GM19438 (cell line): Measurements from ENCODE around the gene SOWAHA.
A peak's percentile ranks its signal among the peaks of the same experiment; 100 is the strongest.

Experiments
- ATAC-seq: cut with Tn5 transposase; IDR thresholded peaks from one replicate; pipeline ENCODE4 v1.9.1; 2021; ENCODE audit warnings: low read depth; ENCODE audit not compliant: unreplicated experiment

SOWAHA gene

DNA sequence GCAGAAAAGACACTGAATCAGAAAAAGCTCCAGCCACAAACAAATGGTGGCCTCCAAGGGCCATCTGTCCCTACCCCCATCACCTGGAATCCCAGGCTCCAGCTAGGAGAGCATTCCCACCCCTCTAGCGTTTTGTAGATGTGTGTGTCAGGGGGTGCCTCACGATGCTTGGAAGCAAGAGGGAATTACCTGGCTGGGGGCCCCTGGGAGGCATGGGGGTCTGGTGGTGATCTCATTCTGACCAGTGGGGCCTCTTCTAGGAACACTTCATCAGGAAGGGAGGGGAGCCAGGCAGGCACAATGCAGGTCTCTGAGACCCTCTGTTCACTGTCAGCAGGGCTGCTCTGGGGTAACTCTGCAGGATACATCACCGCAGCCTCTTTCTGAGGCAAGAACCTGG, 11.3 kb downstream of the SOWAHA start:
- no peak for ATAC-seq

DNA sequence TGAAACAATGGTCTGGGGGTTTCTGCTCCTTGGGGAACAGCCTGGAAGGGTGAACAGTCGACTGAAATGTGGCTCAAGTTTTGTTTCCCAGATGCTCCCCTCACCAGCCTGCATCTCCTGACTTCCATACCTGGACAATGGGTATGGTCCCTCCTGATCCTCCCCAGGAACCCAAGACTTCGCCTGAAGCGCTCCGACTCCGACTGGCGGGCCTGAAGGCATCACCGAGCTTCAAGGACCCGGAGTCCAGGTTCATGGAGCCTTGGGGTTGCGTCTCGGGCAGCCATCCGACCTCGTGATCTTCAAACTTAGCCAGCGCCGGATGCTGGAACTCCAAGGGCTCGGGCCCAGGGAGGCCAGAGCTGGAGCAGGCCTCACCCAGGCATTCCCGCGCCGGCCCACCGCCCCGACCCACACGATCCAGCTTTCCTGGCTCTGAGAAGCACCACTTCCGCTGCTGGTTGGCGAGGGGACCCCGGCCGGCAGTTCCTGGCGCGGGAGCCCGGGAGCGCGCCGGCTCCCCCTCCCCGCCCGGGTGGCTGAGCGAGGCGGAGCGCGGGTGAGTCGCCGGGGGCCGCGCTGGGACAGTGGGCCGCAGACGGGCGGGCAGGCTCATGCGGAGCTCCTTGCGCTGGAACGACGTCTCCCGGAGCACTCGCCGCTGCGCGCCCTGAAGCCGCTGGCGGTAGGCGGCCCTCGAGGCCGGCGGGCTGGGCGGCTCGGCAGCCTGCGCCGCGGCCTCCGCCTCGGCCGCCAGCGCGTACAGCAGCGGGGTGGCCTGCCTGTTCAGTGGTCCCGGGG, 12.1 kb downstream of the SOWAHA start:
- no peak for ATAC-seq

DNA sequence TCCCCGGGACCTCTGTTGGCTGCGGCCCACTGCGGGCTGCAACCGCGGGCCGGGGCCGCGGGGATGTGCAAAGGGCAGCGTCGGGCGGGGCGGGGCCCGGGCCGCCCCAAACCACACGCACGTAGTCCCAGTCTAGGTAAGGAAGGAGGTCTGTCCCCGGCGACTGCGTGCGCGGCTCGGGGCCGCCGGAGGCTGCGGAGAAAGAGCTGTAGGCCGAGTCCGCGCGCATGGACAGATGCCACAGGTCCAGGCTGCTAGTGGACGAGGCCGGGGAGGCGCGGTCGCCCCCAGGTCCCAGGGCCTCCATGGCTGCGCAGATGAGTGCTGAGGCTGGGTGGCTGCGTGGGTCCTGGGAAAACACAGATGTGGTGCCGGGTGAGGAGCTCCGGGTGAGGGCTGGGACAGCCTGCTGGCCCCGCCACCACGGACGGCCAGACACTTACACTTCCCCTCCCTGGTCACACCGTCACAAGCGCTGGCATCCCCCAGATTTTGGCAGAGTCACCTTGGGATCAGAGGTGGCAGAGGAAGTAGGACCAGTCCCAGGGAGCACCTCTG, 12.8 kb downstream of the SOWAHA start:
- no peak for ATAC-seq

DNA sequence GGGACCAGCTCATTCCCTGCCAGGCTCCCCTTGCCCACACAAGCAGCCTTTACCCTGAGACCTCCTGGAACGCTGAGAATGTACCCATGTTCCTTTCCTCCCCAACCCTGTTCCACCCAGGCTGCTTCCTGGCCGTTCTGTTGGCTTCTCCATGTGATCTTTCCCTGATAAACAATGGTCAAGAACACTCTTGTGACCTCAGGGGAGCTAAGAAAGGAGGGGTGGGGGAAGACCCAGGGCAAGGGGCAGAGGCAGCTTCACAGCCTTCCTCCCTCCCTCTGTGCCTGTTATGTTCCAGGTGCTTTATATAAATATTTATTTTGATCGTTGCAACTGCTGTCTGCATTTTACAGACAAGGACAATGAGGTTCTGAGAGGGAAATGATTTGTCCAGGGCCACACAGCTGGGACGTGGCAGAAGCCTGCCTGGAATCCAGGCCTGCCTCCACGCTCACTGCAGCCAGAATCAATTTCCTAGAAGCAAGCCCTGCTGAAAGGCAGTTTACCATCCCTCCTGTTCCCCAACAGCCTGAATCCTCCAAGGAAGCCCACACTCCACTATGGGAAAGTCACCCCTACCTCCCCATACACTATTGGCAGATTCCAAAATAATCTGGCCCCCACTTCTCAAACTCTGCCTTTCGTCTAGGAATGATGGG, 13.5 kb downstream of the SOWAHA start:
- ATAC-seq: no peak

DNA sequence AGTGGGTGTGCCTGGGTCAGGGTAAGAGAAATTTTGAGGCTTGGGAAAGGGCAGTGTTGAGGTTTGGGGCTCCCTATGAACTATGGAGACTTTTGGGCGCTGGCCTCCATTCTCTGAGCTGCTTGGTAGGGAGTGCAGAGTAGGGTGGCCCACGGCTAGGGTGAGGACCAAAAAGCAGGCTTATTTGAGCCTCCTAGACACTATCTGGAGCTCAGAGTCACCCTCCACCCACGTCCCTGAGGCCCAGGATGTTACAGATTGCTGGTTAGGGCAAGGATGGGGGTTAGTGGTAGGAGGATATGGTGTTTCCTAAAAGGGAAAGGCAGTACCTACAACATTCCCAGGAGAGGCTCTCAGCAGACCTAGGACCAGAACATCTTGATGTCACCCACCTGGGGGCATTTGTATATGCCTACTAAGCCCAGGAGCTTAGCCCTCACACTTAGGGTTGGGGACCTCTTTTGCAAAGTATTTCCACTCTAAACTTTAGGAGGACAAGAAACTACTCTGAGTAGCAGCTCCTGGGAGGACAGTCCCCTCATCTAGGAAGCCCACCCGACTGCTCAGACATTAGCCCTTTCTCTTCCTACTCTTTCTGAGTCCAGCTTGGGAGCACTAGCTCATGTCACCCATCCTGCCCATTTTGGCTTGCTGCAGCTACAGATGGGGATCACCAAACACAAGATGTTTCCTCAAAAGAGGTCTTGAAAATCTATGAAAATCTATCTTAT, 15.0 kb downstream of the SOWAHA start:
- ATAC-seq: no peak

DNA sequence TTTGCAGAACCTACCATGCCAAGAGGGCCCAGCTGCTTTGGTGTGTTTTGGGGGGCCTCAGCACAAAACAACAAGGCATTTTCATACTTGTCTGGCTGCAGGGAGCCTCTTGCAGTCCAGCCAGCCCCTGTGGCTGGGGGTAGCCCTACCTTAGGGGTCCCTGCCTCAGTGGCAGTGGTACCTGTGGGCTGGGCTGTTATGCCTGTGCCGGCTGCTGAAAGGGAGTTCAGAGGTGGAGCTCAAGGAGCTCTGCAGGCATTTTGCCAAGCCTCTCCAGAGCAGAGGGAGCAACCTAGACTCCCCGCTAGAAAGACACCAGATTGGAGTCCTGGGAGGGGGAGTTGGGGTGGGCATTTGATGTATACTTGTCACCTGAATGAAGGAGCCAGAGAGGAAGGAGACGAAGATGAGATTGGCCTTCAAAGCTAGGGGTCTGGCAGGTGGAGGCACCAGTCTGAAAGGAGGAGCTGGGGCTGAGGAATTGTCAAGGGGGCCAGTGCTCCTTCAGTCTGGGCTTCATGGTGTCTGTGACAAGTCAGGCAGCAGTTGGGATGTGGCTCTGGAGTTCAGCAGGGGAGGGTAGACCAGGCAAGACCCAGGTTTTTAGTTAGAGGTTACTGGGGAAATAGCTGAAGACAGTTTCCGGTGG, 15.9 kb downstream of the SOWAHA start:
- ATAC-seq: no peak

DNA sequence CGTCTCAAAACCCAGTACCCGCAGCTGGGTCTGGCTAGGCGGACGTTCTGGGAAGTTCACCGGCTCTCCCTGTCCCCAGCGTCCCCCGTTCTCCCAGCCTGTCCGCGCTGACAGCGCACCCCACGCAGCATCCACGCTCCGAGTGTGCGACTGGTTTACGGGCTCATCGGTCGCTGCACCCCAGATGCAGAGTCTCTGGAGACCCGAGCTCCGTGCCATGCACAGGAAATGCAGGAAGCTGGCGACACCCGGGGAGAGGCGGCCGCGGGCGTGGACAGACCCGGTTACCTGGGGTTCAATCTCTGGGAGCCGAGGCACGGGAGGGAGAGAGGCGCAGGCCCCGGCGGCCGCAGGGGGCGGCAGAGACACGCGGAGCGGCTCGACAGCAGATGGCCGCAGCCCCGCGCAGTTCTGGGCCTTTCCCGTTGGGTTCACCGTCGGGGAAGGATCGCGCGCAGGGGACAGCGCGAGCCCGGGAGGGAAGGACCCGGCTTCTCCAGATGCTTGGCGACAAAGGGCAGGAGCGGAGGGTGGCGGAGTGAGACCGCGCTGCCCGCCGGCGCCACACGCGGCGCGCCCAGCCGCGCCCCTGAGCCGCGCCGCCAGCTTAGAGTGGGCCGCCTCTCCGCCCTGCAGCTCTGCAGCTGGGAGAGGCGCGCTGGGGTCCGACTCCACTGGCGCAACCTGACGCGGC, 16.8 kb downstream of the SOWAHA start:
- ATAC-seq: peak; percentile 83

DNA sequence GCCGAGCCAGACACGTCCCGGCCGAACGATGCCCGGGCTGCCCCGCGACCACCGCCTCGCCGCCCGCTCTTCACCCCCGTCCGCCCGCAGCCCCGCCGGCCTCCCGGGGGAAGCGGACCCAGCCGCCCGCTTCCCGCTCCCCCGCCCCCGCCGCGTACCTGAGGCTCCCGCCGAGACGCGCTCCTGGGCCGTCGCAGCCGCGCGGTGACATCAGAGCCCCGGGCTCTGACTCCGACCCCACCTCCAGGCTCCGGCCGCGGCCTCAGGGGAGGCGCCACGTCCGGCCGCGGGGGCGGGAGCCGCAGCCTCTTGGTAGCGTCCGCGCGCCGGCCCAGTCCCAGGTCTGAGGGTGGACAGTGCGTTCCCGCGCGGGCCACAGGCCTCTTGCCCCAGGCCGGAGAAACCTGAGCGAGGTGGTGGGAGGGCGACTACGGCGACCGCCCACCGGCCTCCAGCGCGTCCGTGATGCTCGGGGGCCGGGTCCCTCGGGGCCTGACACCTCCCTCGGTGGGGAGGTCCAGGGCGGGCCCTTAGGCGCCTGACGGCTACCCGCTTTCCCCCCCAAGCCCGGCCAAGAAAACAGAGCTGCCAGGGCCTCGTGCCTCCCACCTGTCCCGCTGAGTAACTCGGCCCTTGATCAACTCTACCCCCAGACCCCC, 17.5 kb downstream of the SOWAHA start, which contains the start of gene SHROOM1:
Gene SHROOM1, minus strand, starts transcription at position 212 of the 659 bp plus-strand sequence. CDS start 4,507 bp downstream, outside the sequence.
- peak; percentile 69 for ATAC-seq

DNA sequence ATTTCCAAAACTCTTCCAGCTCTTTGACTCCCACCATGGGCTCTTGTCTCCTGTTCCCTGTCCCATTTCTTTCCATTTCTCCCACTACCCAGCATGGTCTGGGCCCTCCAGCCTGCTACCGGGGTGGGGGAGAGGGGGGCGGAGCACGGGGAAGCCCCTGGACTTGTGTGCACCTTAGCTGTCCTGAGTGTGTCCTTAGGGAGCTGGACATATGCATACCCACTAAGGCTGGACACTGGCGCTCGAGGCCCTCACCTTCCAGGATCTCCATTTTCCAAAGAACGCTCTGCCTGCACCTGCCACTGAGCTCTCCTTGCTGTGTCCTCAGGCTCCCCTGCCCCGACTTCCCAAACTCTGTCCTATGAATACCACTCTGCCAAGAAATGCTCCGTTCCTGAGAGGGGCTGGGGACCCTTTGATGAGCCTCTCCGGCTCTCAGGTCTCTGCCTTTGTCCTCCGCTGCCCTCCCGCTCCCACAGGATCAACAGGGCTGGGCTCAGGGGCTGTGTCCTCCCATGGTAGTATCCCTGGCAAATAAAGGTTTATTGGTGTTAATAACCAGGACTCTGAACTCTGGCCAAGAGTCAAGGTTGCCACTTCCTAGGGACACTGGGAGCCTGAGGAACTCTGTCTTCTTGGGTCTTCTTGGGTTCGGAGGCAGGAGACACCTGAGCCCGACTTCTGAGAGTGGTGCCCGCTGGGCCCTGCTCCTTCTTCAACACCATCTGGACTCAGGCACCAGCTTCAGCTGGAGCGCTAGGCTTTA, 18.2 kb downstream of the SOWAHA start:
- ATAC-seq: no peak

DNA sequence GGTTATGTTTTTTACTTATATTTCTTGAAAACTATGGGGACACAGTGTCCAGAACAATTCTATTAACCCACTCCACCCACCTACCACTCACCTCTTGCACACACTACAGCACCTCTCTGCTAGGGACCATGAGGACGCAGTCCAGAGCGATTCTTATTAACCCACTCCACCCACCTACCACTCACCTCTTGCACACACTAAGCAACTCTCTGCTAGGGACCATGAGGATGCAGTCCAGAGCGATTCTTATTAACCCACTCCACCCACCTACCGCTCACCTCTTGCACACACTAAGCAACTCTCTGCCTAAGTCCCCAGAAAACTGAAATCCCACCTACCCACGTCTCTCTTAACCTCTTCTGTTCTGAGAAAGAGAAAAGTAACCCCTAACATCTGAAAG, 19.5 kb downstream of the SOWAHA start:
- ATAC-seq: no peak

DNA sequence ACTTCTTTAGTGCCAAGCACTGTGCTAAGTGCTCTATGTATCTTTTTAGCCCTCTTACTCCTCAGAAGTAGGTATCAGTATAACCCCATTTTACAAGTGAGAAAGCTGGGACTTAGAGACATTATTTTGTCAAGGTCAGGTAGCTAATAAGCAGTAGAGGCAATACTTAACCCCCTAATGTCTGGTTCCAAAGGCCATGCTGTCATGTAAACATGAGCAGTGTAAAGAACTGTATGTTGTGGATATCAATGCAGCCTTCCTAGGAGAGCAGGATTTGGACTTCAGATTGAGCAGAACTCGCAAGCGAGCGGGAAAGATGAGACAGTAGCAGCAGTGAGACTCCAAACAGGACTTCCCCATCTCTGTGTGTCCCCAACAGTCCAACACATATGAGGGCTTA, 21.0 kb downstream of the SOWAHA start:
- ATAC-seq: no peak

DNA sequence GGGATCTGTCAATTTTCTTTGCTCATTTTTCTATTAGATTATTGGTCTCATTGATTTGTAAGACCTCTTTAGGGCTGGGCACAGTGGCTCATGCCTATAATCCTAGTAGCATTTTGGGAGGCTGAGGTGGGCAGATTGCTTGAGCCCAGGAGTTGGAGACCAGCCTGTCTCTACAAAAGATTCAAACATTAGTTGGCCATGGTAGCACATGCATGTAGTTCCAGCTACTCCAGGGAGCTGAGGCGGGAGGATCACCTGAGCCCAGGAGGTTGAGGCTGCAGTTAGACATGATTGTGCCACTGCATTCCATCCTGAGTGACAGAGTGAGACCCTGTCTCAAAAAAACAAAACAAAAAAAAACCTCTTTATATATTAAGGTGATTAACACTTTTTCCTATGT, 23.8 kb downstream of the SOWAHA start:
- no peak for ATAC-seq

DNA sequence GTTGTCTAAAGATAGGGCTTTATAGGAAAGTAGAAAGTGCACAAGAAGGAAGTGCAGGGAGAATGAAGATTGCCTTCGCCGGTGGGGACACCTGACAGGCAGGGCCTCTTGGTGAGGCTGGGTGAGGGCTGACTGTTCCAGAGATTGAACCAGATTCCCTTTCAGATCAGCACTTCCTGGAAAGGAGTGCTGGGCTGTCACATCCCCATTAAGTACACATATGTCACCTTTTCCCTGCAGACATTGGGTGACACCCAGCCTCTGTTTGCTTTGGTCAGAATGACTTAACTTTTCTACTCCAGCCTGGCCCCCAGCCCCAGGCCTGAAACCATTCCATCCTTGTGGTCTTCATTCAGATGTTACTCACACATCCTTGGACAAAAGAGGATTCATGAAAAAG, 24.8 kb downstream of the SOWAHA start:
- ATAC-seq: no peak

DNA sequence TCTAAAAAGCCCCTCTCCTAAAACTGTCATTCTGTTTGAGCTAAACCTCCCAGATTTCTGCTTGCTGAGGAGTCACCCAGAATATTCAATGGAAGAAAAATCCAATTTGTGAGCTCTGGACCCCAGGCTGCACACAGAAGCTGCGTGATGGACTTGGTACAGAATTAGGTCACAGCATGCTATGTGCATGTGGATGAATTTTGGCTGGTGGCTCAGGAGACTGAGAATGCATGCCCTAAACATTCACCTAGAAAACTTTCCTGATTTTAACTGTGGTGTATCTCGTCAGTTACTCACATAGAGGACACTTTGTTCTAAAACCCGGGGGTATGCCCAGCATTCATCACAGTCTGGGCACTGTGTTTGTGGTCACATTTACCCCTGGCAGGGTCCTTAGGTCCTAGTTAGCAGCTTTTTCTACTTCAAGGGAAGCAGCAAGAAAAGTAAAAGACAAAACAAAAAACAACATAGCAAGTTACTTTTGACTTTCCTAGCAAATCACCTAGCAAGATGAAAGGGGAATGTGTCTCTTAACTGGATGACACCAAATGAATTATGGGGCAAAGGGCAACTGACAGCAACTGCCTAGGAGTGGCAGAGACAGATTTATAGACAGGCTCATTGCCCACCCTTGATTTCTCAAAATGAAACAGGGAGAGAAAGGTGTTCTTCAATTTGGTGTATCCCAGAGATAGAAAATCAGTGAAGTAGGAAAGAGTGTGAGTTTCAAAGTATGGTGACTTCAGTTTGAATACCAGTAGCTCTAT, 25.6 kb downstream of the SOWAHA start:
- ATAC-seq: no peak

DNA sequence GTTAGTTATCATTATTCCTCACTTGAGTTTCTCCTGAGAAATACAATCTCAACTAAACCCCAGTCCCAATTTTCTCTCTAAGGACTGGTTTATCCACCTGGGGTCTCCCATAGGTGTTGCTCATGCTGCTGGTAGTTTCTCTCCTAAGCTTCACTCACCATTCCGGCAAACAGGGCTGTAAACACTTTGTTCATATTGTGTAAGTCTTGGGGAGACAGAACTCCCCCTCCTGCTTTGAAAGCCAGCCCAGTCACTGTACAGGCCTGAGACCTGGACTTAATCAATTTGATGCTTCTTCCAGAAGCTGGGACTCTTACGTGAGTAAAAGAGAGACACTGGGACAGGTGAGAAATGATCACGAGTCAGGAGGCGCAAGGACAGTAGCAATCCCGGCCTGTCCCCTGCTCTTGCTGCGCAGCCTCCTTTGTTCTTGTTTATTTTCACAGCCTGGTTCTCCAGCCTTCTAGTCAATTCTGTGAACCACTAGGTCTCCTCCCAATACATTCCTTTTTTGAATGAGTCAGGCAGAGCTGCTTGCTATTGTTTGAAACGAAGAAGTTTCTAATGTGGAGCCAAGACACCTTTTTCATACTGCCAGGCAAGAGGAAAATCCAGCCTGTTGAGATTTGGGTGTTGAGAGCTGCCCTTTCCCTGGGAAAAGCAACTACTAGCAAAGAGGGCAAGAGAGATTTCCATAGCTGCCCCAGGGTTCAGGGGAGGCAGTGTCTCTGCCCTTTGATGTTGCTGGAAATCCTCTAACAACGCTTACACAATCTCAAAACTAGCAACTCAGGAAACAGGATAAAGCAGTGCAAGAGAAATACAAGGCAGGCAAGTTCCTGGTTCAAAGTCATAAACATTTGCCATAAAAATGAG, 26.6 kb downstream of the SOWAHA start:
- no peak for ATAC-seq

DNA sequence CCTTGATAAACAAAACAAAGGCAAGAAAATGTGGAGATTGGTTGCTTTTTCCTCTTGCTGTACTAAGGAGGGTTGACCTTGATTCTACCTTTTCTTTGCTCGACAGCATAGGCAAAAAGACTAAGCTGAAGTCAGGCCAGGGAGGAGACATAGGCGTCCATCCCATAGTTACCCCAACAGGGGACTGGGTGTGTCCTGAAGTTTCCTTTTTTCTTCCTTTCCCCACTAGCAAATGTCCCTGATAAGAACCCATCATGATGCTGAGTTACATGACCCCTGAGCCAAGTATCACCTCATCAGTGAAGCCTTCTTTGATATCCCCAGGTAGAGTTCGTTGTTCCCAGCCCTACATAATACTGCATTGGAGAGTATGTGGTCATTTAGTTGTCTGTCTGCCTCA, 27.2 kb downstream of the SOWAHA start:
- ATAC-seq: no peak

DNA sequence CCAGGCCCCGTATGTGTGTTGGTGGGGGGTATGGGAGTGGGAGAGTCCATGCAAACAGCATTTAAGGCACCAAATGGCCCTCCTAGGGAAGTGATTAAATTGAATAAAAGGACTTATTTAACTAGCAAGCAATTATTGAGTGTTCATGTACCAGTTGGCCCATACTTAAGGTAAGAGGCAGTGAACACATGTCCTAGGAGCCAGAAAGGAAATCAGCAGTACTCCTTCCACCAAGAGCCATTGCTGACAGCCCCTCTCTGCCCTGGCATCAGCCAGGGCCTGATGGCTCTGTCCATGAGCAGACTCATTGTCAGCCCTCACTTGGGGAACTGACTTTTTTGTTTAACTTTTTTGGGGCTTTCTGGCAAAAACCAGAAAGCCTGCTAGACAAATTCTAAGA, 27.8 kb downstream of the SOWAHA start:
- ATAC-seq: no peak
